PC-3 (cell line): Measurements from ENCODE around the gene GMEB2. TPM values are rescaled to one million over a fixed set of nuclear protein-coding genes. Genes with fewer than 3 reads are reported as not detected.

Experiments used
- ATAC-seq: fragments of 200-7000 bp; cut with Tn5 transposase; 2 replicates; pipeline ENCODE4 v1.9.1; 2020; ENCODE audit warnings: mild to moderate bottlenecking, moderate library complexity
- BruUV-seq: library from RNA; stranded (reverse); fragments of 400-500 nt; replicated peaks from 2 replicates; lab custom pipeline; 2021; lab: Mats Ljungman, UMichigan
- CTCF ChIA-PET: fragments of 300-600 bp; sonication (Branson Sonifier 250); formaldehyde crosslinking; loops from one replicate; lab custom pipeline; 2022; ENCODE audit warnings: antibody characterized with exemption; lab: Charles Lee
- POLR2A ChIA-PET: fragments of 300-600 bp; sonication (Branson Sonifier 250); formaldehyde crosslinking; loops from one replicate; lab custom pipeline; 2022; ENCODE audit warnings: antibody characterized with exemption; ENCODE audit not compliant: unreplicated experiment; lab: Charles Lee
- DNase-seq: peaks from one replicate; pipeline ENCODE4 v3.0.0-alpha.2; 2015
- H2AFZ ChIP-seq: fragments of 300-600 bp; sonication (generic); 2 replicates; pipeline ENCODE4 v1.6.0; 2016; ENCODE audit warnings: antibody characterized with exemption, low read length
- H3F3A ChIP-seq: fragments of 300-600 bp; sonication (generic); one replicate; pipeline ENCODE4 v1.6.0; 2017; ENCODE audit warnings: antibody characterized with exemption, low read length, control low read depth, mild to moderate bottlenecking; ENCODE audit not compliant: unreplicated experiment
- H3K27ac ChIP-seq: fragments of 300-600 bp; sonication (generic); 2 replicates; pipeline ENCODE4 v1.5.1; 2016; ENCODE audit warnings: mild to moderate bottlenecking, low read length
- H3K27me3 ChIP-seq: fragments of 300-600 bp; sonication (generic); 2 replicates; pipeline ENCODE4 v1.6.1; 2016; ENCODE audit warnings: low read length, mixed read lengths
- H3K36me3 ChIP-seq: fragments of 300-600 bp; sonication (generic); 2 replicates; pipeline ENCODE4 v1.6.1; 2016; ENCODE audit warnings: low read depth, mixed run types, low read length, mixed read lengths
- H3K4me1 ChIP-seq: fragments of 300-600 bp; sonication (generic); 2 replicates; pipeline ENCODE4 v1.5.1; 2016; ENCODE audit warnings: low read length; ENCODE audit not compliant: insufficient read depth
- H3K4me2 ChIP-seq: fragments of 300-600 bp; sonication (generic); 2 replicates; pipeline ENCODE4 v1.6.0; 2016; ENCODE audit warnings: low read length
- H3K4me3 ChIP-seq: fragments of 300-600 bp; sonication (generic); 2 replicates; pipeline ENCODE4 v1.5.1; 2016; ENCODE audit warnings: mild to moderate bottlenecking, low read length, mixed read lengths
- H3K79me2 ChIP-seq: fragments of 300-600 bp; sonication (generic); 2 replicates; pipeline ENCODE4 v1.6.1; 2017; ENCODE audit warnings: low read length, mixed read lengths
- H3K9ac ChIP-seq: fragments of 300-600 bp; sonication (generic); 2 replicates; pipeline ENCODE4 v1.6.0; 2016; ENCODE audit warnings: mild to moderate bottlenecking, low read length
- H3K9me2 ChIP-seq: fragments of 300-600 bp; sonication (generic); replicated peaks from 2 replicates; pipeline ENCODE4 v1.6.1; 2016; ENCODE audit warnings: mixed run types, low read length, mixed read lengths
- H3K9me3 ChIP-seq: fragments of 300-600 bp; sonication (generic); 2 replicates; pipeline ENCODE4 v1.6.1; 2016; ENCODE audit warnings: low read length, mixed read lengths
- H4K20me1 ChIP-seq: fragments of 300-600 bp; sonication (generic); 2 replicates; pipeline ENCODE4 v1.6.1; 2016; ENCODE audit warnings: low read length, mixed read lengths
- EZH2 ChIP-seq: fragments of 300-600 bp; sonication (generic); IDR thresholded peaks from one replicate; pipeline ENCODE4 v1.6.1; 2017; ENCODE audit warnings: antibody characterized with exemption, mild to moderate bottlenecking, low read length; ENCODE audit not compliant: unreplicated experiment
- EZH2phosphoT487 ChIP-seq: fragments of 300-600 bp; sonication (generic); IDR thresholded peaks from 2 replicates; pipeline ENCODE4 v1.6.1; 2018; ENCODE audit warnings: mild to moderate bottlenecking, antibody characterized with exemption, low read length, borderline replicate concordance
- intact Hi-C: fragments of 100-400 bp; cut with micrococcal nuclease; formaldehyde crosslinking; loops from 2 replicates; pipeline ENCODE4 v1.9.0; 2023
- total RNA-seq: library from RNA; depleted of rRNA; stranded (reverse); fragments of >200 nt; gene quantifications from 2 replicates; pipeline ENCODE4 v1.2.3, GENCODE V29; 2014
- TF ChIP-seq, protein P1 (sequence below): fragments of 300-600 bp; sonication (generic); conservative IDR thresholded peaks from 2 replicates; pipeline ENCODE4 v1.5.1; 2017; ENCODE audit warnings: antibody characterized with exemption, low read depth, mild to moderate bottlenecking, low read length

Gene GMEB2
- total RNA-seq, 1 experiment from 2014 or later = 13.7 TPM

DNA sequence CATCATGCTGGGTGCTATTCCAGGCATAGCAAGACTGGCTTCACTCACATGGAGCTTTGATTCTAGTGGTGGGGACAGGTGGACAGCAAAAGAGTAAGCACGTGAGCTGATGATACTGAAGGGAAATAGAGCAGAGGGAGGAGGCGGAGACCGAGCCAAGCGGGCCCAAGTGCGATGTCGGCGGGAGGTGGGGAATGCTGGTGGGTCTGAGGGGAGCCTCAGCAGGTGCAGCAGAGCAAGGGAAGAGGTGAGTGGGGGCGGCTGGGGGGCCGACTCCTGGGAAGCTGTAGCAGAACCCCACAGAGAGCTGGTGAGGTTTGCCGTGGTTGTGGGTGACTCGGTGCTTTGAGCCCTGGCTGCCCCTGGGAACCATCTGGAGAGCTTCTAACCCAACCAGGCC lies 41.5 kb upstream of the GMEB2 start:
- H3K79me2 ChIP-seq = no peaks in the 10 kb centered on the region
- ChIA-PET CTCF (no interaction called here), POLR2A (no interaction called here)
- H3K9me2 ChIP-seq = no peaks in the 10 kb centered on the region
- intact Hi-C loops = no loop called here
- no peak overlapping the region for H3K4me3 ChIP-seq
- H3K27me3 ChIP-seq = no peaks in the 10 kb centered on the region
- TF ChIP-seq, protein P1, sequence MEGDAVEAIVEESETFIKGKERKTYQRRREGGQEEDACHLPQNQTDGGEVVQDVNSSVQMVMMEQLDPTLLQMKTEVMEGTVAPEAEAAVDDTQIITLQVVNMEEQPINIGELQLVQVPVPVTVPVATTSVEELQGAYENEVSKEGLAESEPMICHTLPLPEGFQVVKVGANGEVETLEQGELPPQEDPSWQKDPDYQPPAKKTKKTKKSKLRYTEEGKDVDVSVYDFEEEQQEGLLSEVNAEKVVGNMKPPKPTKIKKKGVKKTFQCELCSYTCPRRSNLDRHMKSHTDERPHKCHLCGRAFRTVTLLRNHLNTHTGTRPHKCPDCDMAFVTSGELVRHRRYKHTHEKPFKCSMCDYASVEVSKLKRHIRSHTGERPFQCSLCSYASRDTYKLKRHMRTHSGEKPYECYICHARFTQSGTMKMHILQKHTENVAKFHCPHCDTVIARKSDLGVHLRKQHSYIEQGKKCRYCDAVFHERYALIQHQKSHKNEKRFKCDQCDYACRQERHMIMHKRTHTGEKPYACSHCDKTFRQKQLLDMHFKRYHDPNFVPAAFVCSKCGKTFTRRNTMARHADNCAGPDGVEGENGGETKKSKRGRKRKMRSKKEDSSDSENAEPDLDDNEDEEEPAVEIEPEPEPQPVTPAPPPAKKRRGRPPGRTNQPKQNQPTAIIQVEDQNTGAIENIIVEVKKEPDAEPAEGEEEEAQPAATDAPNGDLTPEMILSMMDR = no peak
- TF ChIP-seq EZH2phosphoT487 = no peak
- TF ChIP-seq EZH2 = no peak
- DNase-seq (no peak), ATAC-seq (no peak)
- BruUV-seq = no TSS peak
- H3K27ac ChIP-seq = no peak overlapping the region
- H3K4me1 ChIP-seq = no peaks in the 10 kb centered on the region
- no peak overlapping the region for H2AFZ ChIP-seq
- H3K36me3 ChIP-seq = peaks cover 36% of the 10 kb centered on the region
- H3K4me2 ChIP-seq = no peak overlapping the region
- H3K9me3 ChIP-seq = no peaks in the 10 kb centered on the region
- no peaks in the 10 kb centered on the region for H4K20me1 ChIP-seq
- no peaks in the 10 kb centered on the region for H3F3A ChIP-seq
- H3K9ac ChIP-seq = no peak overlapping the region

DNA sequence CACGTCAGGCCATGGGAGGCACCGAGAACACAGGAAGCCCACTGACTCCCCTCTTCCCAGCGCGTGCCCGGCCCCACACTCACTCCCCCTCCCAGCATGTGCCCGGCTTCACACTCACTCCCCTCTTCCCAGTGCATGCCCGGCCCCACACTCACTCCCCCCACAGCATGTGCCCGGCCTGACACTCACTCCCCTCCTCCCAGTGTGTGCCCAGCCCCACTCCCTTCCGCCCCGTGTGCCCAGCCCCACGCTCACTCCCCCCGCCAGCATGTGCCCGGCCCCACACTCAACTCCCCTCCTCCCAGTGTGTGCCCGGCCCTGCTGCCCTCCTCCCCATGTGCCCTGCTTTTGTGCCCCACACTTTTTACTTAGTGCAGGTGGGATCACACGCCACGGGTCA lies 41.0 kb upstream of the GMEB2 start:
- no peak overlapping the region for H2AFZ ChIP-seq
- H3K4me3 ChIP-seq = no peak overlapping the region
- POLR2A ChIA-PET = no interaction called here
- H3K27ac ChIP-seq = no peak overlapping the region
- no peaks in the 10 kb centered on the region for H3K79me2 ChIP-seq
- intact Hi-C loops = no loop called here
- peaks cover 41% of the 10 kb centered on the region for H3K36me3 ChIP-seq
- H3K9me2 ChIP-seq = no peaks in the 10 kb centered on the region
- H3K9me3 ChIP-seq = no peaks in the 10 kb centered on the region
- H3K4me1 ChIP-seq = no peaks in the 10 kb centered on the region
- H3K27me3 ChIP-seq = no peaks in the 10 kb centered on the region
- no peaks in the 10 kb centered on the region for H3F3A ChIP-seq
- TF ChIP-seq, protein P1 = no peak
- no peak for TF ChIP-seq EZH2phosphoT487
- TF ChIP-seq EZH2 = no peak
- H3K9ac ChIP-seq = no peak overlapping the region
- no peak overlapping the region for H3K4me2 ChIP-seq
- BruUV-seq = no TSS peak
- ATAC-seq (no peak), DNase-seq (no peak)
- CTCF ChIA-PET = no interaction called here
- no peaks in the 10 kb centered on the region for H4K20me1 ChIP-seq

DNA sequence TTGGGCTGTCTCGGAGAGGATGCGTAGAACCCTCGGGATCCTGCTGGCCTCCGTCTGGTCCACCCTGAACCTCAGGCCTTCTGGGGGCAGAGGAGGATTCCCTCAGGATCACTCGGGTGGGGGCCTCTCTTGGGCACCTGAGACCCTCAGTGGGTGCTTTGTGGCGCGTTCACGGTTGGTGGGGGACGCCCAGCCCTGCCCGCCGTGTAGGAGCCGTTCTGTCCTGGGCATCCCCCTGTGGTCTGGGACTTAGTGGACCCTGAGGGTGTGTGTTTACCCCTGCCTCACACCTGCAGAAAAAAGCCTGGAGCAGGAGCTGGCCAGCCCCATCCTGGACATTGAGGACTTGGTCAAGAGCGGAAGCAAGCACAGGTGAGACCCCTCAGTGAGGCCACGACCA lies 38.8 kb upstream of the GMEB2 start:
- no peaks in the 10 kb centered on the region for H3K9me2 ChIP-seq
- no peak overlapping the region for H2AFZ ChIP-seq
- no peaks in the 10 kb centered on the region for H3F3A ChIP-seq
- ChIA-PET CTCF (no interaction called here), POLR2A (no interaction called here)
- H4K20me1 ChIP-seq = no peaks in the 10 kb centered on the region
- ATAC-seq (no peak), DNase-seq (no peak)
- TF ChIP-seq EZH2phosphoT487 = no peak
- TF ChIP-seq EZH2 = no peak
- TF ChIP-seq, protein P1 = no peak
- no peak overlapping the region for H3K4me2 ChIP-seq
- no peak overlapping the region for H3K9ac ChIP-seq
- BruUV-seq = no TSS peak
- no peaks in the 10 kb centered on the region for H3K4me1 ChIP-seq
- H3K27me3 ChIP-seq = no peaks in the 10 kb centered on the region
- no peak overlapping the region for H3K4me3 ChIP-seq
- intact Hi-C loops = no loop called here
- peaks cover 56% of the 10 kb centered on the region for H3K36me3 ChIP-seq
- H3K79me2 ChIP-seq = peaks cover 2% of the 10 kb centered on the region
- H3K9me3 ChIP-seq = no peaks in the 10 kb centered on the region
- H3K27ac ChIP-seq = no peak overlapping the region
